HepG2 (cell line): Measurements from ENCODE around the gene PSMD10. TPM values are rescaled to one million over a fixed set of nuclear protein-coding genes. Genes with fewer than 3 reads are reported as not detected.
A peak's percentile ranks its signal among the peaks of the same experiment; 100 is the strongest.

ENCODE experiments used
- ATAC-seq: fragments of 200-7000 bp; cut with Tn5 transposase; 3 replicates; pipeline ENCODE4 v1.9.1; 2020; ENCODE audit warnings: mild to moderate bottlenecking, moderate library complexity
- BruUV-seq: library from RNA; stranded (reverse); fragments of 400-500 nt; replicated peaks from 2 replicates; lab custom pipeline; 2021; lab: Mats Ljungman, UMichigan
- CTCF ChIA-PET: fragments of 300-600 bp; formaldehyde crosslinking; extraction: SDS; loops from one replicate; lab custom pipeline; 2021; ENCODE audit warnings: low total read pairs, inconsistent platforms, low intra/inter-chr PET ratio; lab: Yijun Ruan, JAX
- POLR2A ChIA-PET: fragments of 350-600 bp; sonication (Branson Sonifier 250); formaldehyde crosslinking; loops from one replicate; lab custom pipeline; 2020; ENCODE audit warnings: antibody characterized with exemption, inconsistent platforms; lab: Yijun Ruan, JAX
- DNase-seq: peaks from one replicate; pipeline ENCODE4 v3.0.0-alpha.2; 2015; ENCODE audit warnings: low spot score
- FAIRE-seq: peaks from 3 replicates; lab custom pipeline; 2011; peaks lifted over from hg19 to GRCh38; lab: Jason Lieb, UNC
- H2AFZ ChIP-seq: one replicate; pipeline ENCODE4 v1.6.1; 2011; ENCODE audit warnings: low read length, inconsistent platforms
- H3K27ac ChIP-seq: fragments of 300-600 bp; 3 replicates; pipeline ENCODE4 v1.8.0; 2011; ENCODE audit warnings: mixed run types, mild to moderate bottlenecking, mixed read lengths, low read length, inconsistent platforms; ENCODE audit not compliant: insufficient read depth; ENCODE audit errors: extremely low read length
- H3K27me3 ChIP-seq, 2 experiments: fragments of 200-600 bp in 1 of 2; 2 replicates in 1 of 2; 3 replicates in 1 of 2; pipeline versions ENCODE4 v1.6.0 to v1.8.0; 2011; ENCODE audit warnings: low read length in 2 of 2, mild to moderate bottlenecking in 2 of 2, moderate library complexity in 2 of 2, inconsistent platforms in 1 of 2; ENCODE audit not compliant: insufficient read depth in 2 of 2, control insufficient read depth in 1 of 2
- H3K36me3 ChIP-seq, 2 experiments: fragments of 200-600 bp in 1 of 2; replicated peaks in 1 of 2; 2 replicates in 1 of 2; 3 replicates in 1 of 2; pipeline versions ENCODE4 v1.5.1 to v1.8.0; 2011; ENCODE audit warnings: low read length in 2 of 2, inconsistent platforms in 1 of 2; ENCODE audit not compliant: insufficient read depth in 2 of 2, control insufficient read depth in 1 of 2
- H3K4me1 ChIP-seq: 2 replicates; pipeline ENCODE4 v1.5.1; 2012; ENCODE audit warnings: low read length, inconsistent platforms; ENCODE audit not compliant: insufficient read depth
- H3K4me2 ChIP-seq: 2 replicates; pipeline ENCODE4 v1.6.0; 2011; ENCODE audit warnings: low read depth, low read length, inconsistent platforms
- H3K4me3 ChIP-seq, 3 experiments: fragments of 200-600 bp in 1 of 3; sonication (generic), shearing (Covaris generic) in 1 of 3; replicated peaks in 1 of 3; 2 replicates each; pipeline ENCODE4 v1.5.1; 2011 to 2016; ENCODE audit warnings: low read length in 3 of 3, inconsistent platforms in 2 of 3, low read depth in 2 of 3, mild to moderate bottlenecking in 2 of 3, control low read depth in 1 of 3, mixed read lengths in 1 of 3; ENCODE audit not compliant: insufficient read depth in 1 of 3
- H3K79me2 ChIP-seq: one replicate; pipeline ENCODE4 v1.6.1; 2011; ENCODE audit warnings: low read length, inconsistent platforms; ENCODE audit not compliant: insufficient read depth
- H3K9ac ChIP-seq: 2 replicates; pipeline ENCODE4 v1.6.0; 2011; ENCODE audit warnings: mild to moderate bottlenecking, low read depth, low read length, inconsistent platforms; ENCODE audit not compliant: insufficient read depth
- H3K9me3 ChIP-seq: 2 replicates; pipeline ENCODE4 v1.5.1; 2012; ENCODE audit warnings: mild to moderate bottlenecking, low read length
- H4K20me1 ChIP-seq: 2 replicates; pipeline ENCODE4 v1.6.0; 2011; ENCODE audit warnings: inconsistent platforms, mild to moderate bottlenecking, low read length, moderate library complexity; ENCODE audit not compliant: insufficient read depth
- FOXM1 ChIP-seq: sonication (generic); formaldehyde crosslinking; IDR thresholded peaks from 2 replicates; pipeline ENCODE4 v1.5.0; 2020; ENCODE audit warnings: missing genetic modification reagents
- ISX ChIP-seq: sonication (generic); formaldehyde crosslinking; conservative IDR thresholded peaks from 2 replicates; pipeline ENCODE4 v1.5.0; 2020; ENCODE audit warnings: missing genetic modification reagents
- MAFF ChIP-seq: IDR thresholded peaks from 2 replicates; pipeline ENCODE4 v1.6.1; 2011; ENCODE audit warnings: low read depth, low read length, improper control_type of control experiment
- MAFK ChIP-seq, 2 experiments: IDR thresholded peaks in 1 of 2; conservative IDR thresholded peaks in 1 of 2; 2 replicates each; pipeline ENCODE4 v1.6.1; 2011; ENCODE audit warnings: improper control_type of control experiment in 2 of 2, low read length in 2 of 2
- RBM22 ChIP-seq: fragments of 200-400 bp; formaldehyde crosslinking; optimal IDR thresholded peaks from 2 replicates; pipeline ENCODE3; 2017; ENCODE audit warnings: mild to moderate bottlenecking, low read length, moderate library complexity
- RXRA ChIP-seq: sonication (generic); formaldehyde crosslinking; IDR thresholded peaks from 2 replicates; pipeline ENCODE4 v1.5.1; 2020; ENCODE audit warnings: missing genetic modification reagents
- SMYD3 ChIP-seq: sonication (generic); formaldehyde crosslinking; IDR thresholded peaks from 2 replicates; pipeline ENCODE4 v1.8.1; 2023; ENCODE audit warnings: mild to moderate bottlenecking, missing genetic modification reagents
- YY1 ChIP-seq: IDR thresholded peaks from 2 replicates; pipeline ENCODE4 v1.6.1; 2011; ENCODE audit warnings: low read length, low read depth, moderate library complexity, mild to moderate bottlenecking; ENCODE audit not compliant: insufficient read depth, insufficient replicate concordance
- ZBTB20 ChIP-seq: sonication (generic); formaldehyde crosslinking; IDR thresholded peaks from 2 replicates; pipeline ENCODE4 v1.8.1; 2023; ENCODE audit warnings: missing genetic modification reagents, low read depth, mild to moderate bottlenecking, borderline replicate concordance
- ZBTB38 ChIP-seq: sonication (generic); formaldehyde crosslinking; IDR thresholded peaks from 2 replicates; pipeline ENCODE4 v1.5.1; 2020; ENCODE audit warnings: mild to moderate bottlenecking, missing genetic modification reagents
- ZNF572 ChIP-seq: sonication (generic); formaldehyde crosslinking; IDR thresholded peaks from 2 replicates; pipeline ENCODE4 v1.5.1; 2020; ENCODE audit warnings: mild to moderate bottlenecking, missing genetic modification reagents
- ZNF709 ChIP-seq: sonication (generic); formaldehyde crosslinking; IDR thresholded peaks from 2 replicates; pipeline ENCODE4 v1.5.0; 2020; ENCODE audit warnings: mild to moderate bottlenecking, missing genetic modification reagents
- WGBS: methylation state at CpG from one replicate; pipeline ENCODE4 v1.1.6; 2017; ENCODE audit warnings: low lambda C conversion rate; 5-methylcytosine and 5-hydroxymethylcytosine counted together
- in situ Hi-C: cut with HindIII; loops from 2 replicates; pipeline ENCODE4 v1.10.0; 2017; ENCODE audit warnings: low pct_unique_long_range_greater_than_20kb; ENCODE audit not compliant: extremely low pct_ligation_motif_present
- intact Hi-C: fragments of 100-400 bp; cut with micrococcal nuclease; formaldehyde crosslinking; loops from one replicate; pipeline ENCODE4 v1.10.0; 2022; ENCODE audit not compliant: unreplicated experiment
- polyA plus RNA-seq, 8 experiments: library from polyadenylated mRNA; depleted of rRNA in 3 of 8; stranded (reverse) in 7 of 8; unstranded in 1 of 8; fragments of >200 nt; fragmentation: Illumina TruSeq in 4 of 8; extraction: Trizol in 4 of 8; gene quantifications; 2 replicates each; pipeline versions ENCODE4 v1.2.1 to v1.2.3, GENCODE V29; 2011 to 2016; ENCODE audit warnings: low read depth in 4 of 8, missing spikeins in 1 of 8, mixed read lengths in 1 of 8; ENCODE audit not compliant: insufficient read depth in 1 of 8
- total RNA-seq, 5 experiments: library from RNA; depleted of rRNA; stranded (reverse); fragments of >200 nt; fragmentation: Illumina TruSeq; extraction: Trizol; gene quantifications; 2 replicates each; pipeline ENCODE4 v1.2.3, GENCODE V29; 2016; ENCODE audit warnings: low read depth in 1 of 5
- TF ChIP-seq, protein P1 (sequence below): sonication (generic); formaldehyde crosslinking; IDR thresholded peaks from 2 replicates; pipeline ENCODE4 v1.4.0; 2020; ENCODE audit warnings: missing genetic modification reagents
- TF ChIP-seq, protein P2 (sequence below), 2 experiments: fragments of 450-650 bp in 1 of 2; sonication (generic) in 1 of 2; formaldehyde crosslinking; IDR thresholded peaks; 2 replicates each; pipeline versions ENCODE4 v1.5.0 to v1.8.0; 2020 to 2022; ENCODE audit warnings: mild to moderate bottlenecking in 1 of 2, missing genetic modification reagents in 1 of 2

PSMD10 gene
- total and polyA plus RNA-seq, 2 of the 13 experiments (the other 11 are each of a cell fraction or from before 2014, with no cell fraction given), result 56.4 to 65.3 TPM

DNA sequence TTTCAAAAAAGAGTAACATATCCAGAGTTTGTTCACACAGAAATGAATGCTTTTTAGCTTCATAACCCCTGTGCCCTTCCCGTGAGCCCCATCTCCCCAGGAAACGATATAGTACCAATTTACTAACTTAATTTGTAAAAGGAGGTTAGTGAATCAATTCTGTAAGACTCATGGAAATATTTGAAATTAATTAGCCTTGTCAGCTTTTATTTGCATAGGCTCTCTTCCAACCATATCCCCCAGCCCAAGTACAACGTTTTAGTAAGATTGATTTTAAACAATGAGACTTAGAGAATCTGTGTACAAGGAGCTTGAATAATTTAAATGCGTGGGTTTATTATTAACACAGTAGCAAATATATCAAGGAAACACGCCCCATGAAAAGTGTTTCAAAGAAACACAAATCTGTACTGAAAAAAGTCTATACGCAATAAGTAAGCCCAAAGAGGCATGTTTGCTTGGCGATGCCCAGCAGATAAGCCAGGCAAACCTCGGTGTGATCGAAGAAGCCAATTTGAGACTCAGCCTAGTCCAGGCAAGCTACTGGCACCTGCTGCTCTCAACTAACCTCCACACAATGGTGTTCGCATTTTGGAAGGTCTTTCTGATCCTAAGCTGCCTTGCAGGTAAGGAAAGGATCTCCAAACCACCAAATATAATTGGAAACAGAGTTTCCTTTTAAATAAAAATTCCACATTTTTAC is 46.6 kb downstream of the PSMD10 start, which contains the start of gene VSIG1:
TSS of gene VSIG1 (plus strand) at position 512 of the 703 bp plus-strand sequence. CDS start at position 578, 66 bp downstream.
- no peak within 1 kb of the TSS for H3K4me2 ChIP-seq
- CTCF ChIA-PET, result no interaction called here

DNA sequence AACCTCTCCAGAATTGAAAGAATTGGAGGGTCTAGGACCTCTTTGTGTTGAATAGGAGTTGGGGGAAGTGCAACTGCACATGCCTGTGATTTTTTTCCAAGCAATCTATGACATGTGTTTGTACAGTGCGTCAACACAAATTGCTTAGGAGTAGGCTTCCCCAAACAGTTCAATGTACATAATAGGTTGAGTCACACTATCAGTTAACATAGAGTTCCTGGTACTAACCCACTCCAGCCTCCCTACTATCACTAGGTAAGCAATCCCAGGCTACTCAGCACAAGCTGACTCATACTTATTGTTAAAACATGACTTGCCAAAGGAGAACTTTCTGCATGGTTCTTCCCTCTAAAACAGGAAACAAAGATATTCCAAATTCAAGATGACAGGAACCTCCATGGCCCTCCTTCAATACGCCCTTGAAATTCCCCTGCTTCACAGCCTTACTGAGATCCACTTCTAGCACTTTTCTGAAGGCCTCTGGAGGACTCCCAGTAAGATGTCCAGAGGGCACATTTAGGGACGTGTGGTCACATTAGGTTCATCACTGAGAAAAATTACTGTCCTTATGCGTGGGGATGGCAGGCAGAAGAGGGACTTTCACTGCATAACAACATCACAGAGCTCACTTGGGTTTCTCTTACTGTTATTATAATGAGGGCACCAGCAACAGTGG is 54.9 kb downstream of the PSMD10 start:
- CTCF ChIA-PET, result no interaction called here
- WGBS, result 0% methylated on average over 2 of the region's 4 CpGs
- Histone ChIP-seq H3K9me3 (no peaks in the 10 kb centered on the region), H3K4me3 (no peak overlapping the region), H4K20me1 (no peaks in the 10 kb centered on the region), H2AFZ (no peak overlapping the region), H3K36me3 (no peaks in the 10 kb centered on the region), H3K4me2 (peak overlapping the region; percentile 32; the same call in 1 of the 2 replicates), H3K4me1 (peaks cover 35% of the 10 kb centered on the region), H3K27me3 (no peaks in the 10 kb centered on the region), H3K27ac (peak overlapping the region; percentile 31), H3K9ac (no peak overlapping the region), H3K79me2 (no peaks in the 10 kb centered on the region)
- no TSS peak for BruUV-seq
- ATAC-seq (peak; percentile 99), DNase-seq (peak; percentile 89), FAIRE-seq (peak; percentile 70)
- POLR2A ChIA-PET, result no interaction called here
- in situ Hi-C loops, result no loop called here
- intact Hi-C loops, result no loop called here
- TF ChIP-seq YY1 (no peak), MAFK (conservative IDR thresholded peaks at IDR 0.05 in 1 of 2, IDR thresholded peaks at IDR 0.05 in 1 of 2; ENCODE audit: low read length in 2 of 2) (peak; percentile 59 to 74), RBM22 (no peak), FOXM1 (CRISPR knock-in tag) (no peak), RXRA (CRISPR knock-in tag) (no peak)
- TF ChIP-seq, protein P1, sequence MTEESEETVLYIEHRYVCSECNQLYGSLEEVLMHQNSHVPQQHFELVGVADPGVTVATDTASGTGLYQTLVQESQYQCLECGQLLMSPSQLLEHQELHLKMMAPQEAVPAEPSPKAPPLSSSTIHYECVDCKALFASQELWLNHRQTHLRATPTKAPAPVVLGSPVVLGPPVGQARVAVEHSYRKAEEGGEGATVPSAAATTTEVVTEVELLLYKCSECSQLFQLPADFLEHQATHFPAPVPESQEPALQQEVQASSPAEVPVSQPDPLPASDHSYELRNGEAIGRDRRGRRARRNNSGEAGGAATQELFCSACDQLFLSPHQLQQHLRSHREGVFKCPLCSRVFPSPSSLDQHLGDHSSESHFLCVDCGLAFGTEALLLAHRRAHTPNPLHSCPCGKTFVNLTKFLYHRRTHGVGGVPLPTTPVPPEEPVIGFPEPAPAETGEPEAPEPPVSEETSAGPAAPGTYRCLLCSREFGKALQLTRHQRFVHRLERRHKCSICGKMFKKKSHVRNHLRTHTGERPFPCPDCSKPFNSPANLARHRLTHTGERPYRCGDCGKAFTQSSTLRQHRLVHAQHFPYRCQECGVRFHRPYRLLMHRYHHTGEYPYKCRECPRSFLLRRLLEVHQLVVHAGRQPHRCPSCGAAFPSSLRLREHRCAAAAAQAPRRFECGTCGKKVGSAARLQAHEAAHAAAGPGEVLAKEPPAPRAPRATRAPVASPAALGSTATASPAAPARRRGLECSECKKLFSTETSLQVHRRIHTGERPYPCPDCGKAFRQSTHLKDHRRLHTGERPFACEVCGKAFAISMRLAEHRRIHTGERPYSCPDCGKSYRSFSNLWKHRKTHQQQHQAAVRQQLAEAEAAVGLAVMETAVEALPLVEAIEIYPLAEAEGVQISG (CRISPR knock-in tag), result no peak

More for the DNA sequence above, 46.6 kb downstream of the PSMD10 start, which contains the start of gene VSIG1:
- Histone ChIP-seq H4K20me1 (no peaks in the 10 kb centered on the region), H3K27me3 (no peaks in the 10 kb centered on the region), H3K36me3 (no peaks in the 10 kb centered on the region), H3K79me2 (no peaks in the 10 kb centered on the region), H3K9me3 (no peaks in the 10 kb centered on the region), H3K9ac (no peak within 1 kb of the TSS), H3K27ac (no peak within 1 kb of the TSS), H3K4me3 (no peak within 1 kb of the TSS), H2AFZ (no peak within 1 kb of the TSS), H3K4me1 (no peaks in the 10 kb centered on the region)
- POLR2A ChIA-PET, result no interaction called here
- 5% methylated on average over 10 of the region's 10 CpGs for WGBS
- BruUV-seq, result no TSS peak
- in situ Hi-C loops (no loop called here), intact Hi-C loops (no loop called here)
- no peak for DNase-seq
- no peak for ATAC-seq
- TF ChIP-seq ZBTB20 (CRISPR knock-in tag), result no peak
- no peak for TF ChIP-seq ZNF572 (CRISPR knock-in tag)
- no peak for TF ChIP-seq SMYD3 (CRISPR knock-in tag)
- TF ChIP-seq, protein P2, sequence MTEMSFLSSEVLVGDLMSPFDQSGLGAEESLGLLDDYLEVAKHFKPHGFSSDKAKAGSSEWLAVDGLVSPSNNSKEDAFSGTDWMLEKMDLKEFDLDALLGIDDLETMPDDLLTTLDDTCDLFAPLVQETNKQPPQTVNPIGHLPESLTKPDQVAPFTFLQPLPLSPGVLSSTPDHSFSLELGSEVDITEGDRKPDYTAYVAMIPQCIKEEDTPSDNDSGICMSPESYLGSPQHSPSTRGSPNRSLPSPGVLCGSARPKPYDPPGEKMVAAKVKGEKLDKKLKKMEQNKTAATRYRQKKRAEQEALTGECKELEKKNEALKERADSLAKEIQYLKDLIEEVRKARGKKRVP (CRISPR knock-in tag; IDR thresholded peaks at IDR 0.05), result no peak
- no peak for TF ChIP-seq ZNF709 (CRISPR knock-in tag)
- TF ChIP-seq MAFF, result peak; percentile 48
- no peak for TF ChIP-seq ZBTB38 (CRISPR knock-in tag)
- no peak for TF ChIP-seq ISX (CRISPR knock-in tag)
- TF ChIP-seq MAFK (conservative IDR thresholded peaks at IDR 0.05 in 1 of 2, IDR thresholded peaks at IDR 0.05 in 1 of 2; ENCODE audit: low read length in 2 of 2), result peak in 1 of 2 experiments; percentile 68; a peak in 3 of 4 replicates
- no peak for FAIRE-seq
